ENCODE data around the gene RPS15.

DNA sequence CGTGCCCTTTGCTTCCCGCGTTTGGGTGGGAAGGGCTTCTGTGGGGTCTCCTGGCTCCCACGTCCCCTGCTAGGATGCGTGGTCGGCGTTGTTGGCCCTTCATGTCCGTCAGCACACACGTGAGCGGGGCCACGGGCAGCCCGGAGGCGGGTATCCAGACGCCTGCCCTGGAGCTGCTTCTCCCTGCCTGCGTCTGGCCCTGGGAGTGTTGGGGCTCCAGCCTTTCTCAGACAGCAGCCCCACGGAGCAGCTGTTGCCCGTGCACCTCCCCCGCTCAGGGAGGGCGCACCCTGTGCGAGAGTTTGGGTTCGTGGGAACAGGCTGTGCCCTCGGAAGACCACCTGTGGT lies 16.3 kb upstream of the RPS15 start:
- TF ChIP-seq BRD4 (IDR thresholded peaks at IDR 0.05) = no peak
- no peak for TF ChIP-seq SRSF9 (IDR thresholded peaks at IDR 0.05; ENCODE audit: borderline replicate concordance, low read depth, low read length)
- TF ChIP-seq, protein P1, sequence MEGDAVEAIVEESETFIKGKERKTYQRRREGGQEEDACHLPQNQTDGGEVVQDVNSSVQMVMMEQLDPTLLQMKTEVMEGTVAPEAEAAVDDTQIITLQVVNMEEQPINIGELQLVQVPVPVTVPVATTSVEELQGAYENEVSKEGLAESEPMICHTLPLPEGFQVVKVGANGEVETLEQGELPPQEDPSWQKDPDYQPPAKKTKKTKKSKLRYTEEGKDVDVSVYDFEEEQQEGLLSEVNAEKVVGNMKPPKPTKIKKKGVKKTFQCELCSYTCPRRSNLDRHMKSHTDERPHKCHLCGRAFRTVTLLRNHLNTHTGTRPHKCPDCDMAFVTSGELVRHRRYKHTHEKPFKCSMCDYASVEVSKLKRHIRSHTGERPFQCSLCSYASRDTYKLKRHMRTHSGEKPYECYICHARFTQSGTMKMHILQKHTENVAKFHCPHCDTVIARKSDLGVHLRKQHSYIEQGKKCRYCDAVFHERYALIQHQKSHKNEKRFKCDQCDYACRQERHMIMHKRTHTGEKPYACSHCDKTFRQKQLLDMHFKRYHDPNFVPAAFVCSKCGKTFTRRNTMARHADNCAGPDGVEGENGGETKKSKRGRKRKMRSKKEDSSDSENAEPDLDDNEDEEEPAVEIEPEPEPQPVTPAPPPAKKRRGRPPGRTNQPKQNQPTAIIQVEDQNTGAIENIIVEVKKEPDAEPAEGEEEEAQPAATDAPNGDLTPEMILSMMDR (IDR thresholded peaks at IDR 0.05 in 2 of 3, conservative IDR thresholded peaks at IDR 0.05 in 1 of 3; ENCODE audit: insufficient read depth in 2 of 3, low read depth in 1 of 3, low read length in 3 of 3) = no peak
- TF ChIP-seq, protein P2, sequence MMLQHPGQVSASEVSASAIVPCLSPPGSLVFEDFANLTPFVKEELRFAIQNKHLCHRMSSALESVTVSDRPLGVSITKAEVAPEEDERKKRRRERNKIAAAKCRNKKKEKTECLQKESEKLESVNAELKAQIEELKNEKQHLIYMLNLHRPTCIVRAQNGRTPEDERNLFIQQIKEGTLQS (IDR thresholded peaks at IDR 0.05) = no peak
- TF ChIP-seq, protein P2 (CRISPR knock-in tag; conservative IDR thresholded peaks at IDR 0.05) = no peak
- TF ChIP-seq, protein P3, sequence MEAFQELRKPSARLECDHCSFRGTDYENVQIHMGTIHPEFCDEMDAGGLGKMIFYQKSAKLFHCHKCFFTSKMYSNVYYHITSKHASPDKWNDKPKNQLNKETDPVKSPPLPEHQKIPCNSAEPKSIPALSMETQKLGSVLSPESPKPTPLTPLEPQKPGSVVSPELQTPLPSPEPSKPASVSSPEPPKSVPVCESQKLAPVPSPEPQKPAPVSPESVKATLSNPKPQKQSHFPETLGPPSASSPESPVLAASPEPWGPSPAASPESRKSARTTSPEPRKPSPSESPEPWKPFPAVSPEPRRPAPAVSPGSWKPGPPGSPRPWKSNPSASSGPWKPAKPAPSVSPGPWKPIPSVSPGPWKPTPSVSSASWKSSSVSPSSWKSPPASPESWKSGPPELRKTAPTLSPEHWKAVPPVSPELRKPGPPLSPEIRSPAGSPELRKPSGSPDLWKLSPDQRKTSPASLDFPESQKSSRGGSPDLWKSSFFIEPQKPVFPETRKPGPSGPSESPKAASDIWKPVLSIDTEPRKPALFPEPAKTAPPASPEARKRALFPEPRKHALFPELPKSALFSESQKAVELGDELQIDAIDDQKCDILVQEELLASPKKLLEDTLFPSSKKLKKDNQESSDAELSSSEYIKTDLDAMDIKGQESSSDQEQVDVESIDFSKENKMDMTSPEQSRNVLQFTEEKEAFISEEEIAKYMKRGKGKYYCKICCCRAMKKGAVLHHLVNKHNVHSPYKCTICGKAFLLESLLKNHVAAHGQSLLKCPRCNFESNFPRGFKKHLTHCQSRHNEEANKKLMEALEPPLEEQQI (IDR thresholded peaks at IDR 0.05) = no peak
- no peak for TF ChIP-seq RFX5 (IDR thresholded peaks at IDR 0.05; ENCODE audit: low read depth, low read length)
- TF ChIP-seq ZNF24 (IDR thresholded peaks at IDR 0.05) = no peak
- no peak for TF ChIP-seq MAZ (CRISPR knock-in tag; conservative IDR thresholded peaks at IDR 0.05 in 1 of 2, IDR thresholded peaks at IDR 0.05 in 1 of 2)
- TF ChIP-seq HDGF (IDR thresholded peaks at IDR 0.05) = no peak
- TF ChIP-seq, protein P4, sequence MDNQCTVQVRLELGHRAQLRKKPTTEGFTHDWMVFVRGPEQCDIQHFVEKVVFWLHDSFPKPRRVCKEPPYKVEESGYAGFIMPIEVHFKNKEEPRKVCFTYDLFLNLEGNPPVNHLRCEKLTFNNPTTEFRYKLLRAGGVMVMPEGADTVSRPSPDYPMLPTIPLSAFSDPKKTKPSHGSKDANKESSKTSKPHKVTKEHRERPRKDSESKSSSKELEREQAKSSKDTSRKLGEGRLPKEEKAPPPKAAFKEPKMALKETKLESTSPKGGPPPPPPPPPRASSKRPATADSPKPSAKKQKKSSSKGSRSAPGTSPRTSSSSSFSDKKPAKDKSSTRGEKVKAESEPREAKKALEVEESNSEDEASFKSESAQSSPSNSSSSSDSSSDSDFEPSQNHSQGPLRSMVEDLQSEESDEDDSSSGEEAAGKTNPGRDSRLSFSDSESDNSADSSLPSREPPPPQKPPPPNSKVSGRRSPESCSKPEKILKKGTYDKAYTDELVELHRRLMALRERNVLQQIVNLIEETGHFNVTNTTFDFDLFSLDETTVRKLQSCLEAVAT (IDR thresholded peaks at IDR 0.05) = no peak
- no peak for TF ChIP-seq HCFC1 (IDR thresholded peaks at IDR 0.05; ENCODE audit: low read depth, low read length)
- TF ChIP-seq YY1 (IDR thresholded peaks at IDR 0.05; ENCODE audit: borderline replicate concordance in 1 of 3, control insufficient read depth in 1 of 3, extremely low read depth in 1 of 3, insufficient read depth in 3 of 3, insufficient read length in 1 of 3, insufficient replicate concordance in 2 of 3, low read depth in 1 of 3, low read length in 2 of 3) = no peak
- no peak for TF ChIP-seq TAF15 (IDR thresholded peaks at IDR 0.05; ENCODE audit: low read depth, low read length)
- TF ChIP-seq RBM15 (IDR thresholded peaks at IDR 0.05; ENCODE audit: insufficient read depth, low read length) = no peak

Data from K562 (cell line).